Measurements from ENCODE around the gene HS6ST1.
A peak's percentile ranks its signal among the peaks of the same experiment; 100 is the strongest.
"Not testable (repeated sequence)": the region's sequence is repeated elsewhere in the genome, so short reads cannot be mapped to it uniquely, and the experiment has no call there.

HS6ST1 gene

GRCh38 chr2:128267197-128267596 is 51.5 kb downstream of the HS6ST1 start:
- DNase-seq (ENCODE audit: low spot score), result not testable (repeated sequence)

GRCh38 chr2:128266463-128266862 is 52.2 kb downstream of the HS6ST1 start:
- DNase-seq (ENCODE audit: low spot score), result not testable (repeated sequence)

DNA sequence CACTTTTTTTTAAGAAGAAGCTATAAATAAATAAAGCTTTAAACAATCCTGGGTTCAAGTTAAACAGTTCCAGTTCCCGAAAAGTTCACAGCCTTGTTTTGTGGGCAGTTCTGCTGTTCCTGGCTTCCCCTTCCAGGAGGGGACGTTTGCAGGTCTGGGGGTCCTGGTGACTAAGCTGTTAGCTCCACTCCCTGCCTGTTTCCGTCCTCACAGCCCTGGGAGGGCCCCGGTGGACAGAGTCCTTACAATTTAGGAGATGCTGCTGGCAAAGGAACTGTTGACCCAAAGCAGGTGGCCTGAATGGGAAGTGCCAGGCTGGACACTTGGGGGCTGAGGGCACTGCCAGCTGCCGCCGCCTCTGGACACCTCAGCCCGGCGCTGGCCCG is 53.1 kb downstream of the HS6ST1 start:
- not testable (repeated sequence) for DNase-seq (ENCODE audit: low spot score)

GRCh38 chr2:128264881-128265607 is 53.6 kb downstream of the HS6ST1 start:
- DNase-seq (ENCODE audit: low spot score), result peak; percentile 23

DNA sequence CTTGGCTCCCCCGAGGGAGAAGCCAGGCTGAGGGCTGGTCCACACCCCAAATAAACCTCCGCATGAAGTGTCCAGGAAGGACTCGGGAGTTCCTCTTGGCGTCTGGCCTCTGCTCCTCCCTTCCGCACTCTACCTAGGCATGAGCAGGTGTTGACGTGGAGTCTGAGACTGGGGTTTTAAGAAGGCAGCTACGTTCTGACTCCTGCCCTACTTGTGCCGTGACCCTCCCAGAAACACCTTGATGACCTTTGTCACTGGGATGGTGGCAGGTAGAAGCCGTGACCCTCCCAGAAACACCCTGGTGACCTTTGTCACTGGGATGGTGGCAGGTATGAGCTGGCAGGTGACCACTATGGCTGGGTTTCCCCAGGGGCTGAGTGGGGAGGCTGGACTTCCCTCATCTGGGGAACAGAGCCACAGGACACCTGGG is 54.8 kb downstream of the HS6ST1 start:
- no peak for DNase-seq (ENCODE audit: low spot score)

DNA sequence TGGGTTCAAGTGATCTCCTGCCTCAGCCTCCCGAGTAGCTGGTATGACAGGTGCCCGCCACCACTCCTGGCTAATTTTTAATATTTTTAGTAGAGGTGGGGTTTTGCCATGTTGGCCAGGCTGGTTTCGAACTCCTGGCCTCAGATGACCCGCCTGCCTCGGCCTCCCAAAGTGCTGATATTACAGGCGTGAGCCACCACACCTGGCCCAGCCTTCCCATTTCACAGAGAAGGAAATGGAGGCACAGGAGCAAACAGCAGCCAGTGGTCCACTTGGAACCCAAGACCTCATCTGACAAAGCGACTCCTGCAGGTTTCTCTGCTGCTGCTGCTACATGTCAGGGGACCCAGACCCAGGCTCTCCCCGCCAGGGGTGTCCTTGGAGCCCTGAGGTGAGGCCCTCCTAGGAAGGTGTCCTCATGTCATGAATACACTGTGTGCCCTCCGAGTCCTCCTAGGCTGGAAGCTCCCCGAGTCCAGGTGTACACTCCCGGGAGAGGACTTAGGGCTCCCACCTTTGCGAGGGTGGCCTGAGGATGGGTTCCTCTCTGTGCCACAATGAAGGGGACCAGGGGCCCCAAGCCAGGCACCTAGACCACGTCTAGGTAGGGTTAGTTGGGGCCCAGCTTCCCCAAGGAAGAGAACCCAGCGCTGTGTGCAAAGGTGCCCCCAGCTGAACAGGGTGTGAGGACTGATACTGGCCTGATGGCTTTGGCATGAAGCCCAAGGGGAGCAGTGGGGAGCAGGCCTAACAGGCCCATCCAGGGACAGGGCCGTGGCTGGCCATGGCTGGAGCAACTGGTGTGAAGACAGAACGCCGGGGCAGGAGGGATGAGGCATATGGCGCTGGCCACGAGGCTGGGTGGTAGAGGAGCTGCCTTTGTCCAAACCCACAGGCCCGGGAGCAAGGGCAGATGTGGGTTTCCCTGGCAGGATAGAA is 56.1 kb downstream of the HS6ST1 start:
- no peak for DNase-seq (ENCODE audit: low spot score)

DNA sequence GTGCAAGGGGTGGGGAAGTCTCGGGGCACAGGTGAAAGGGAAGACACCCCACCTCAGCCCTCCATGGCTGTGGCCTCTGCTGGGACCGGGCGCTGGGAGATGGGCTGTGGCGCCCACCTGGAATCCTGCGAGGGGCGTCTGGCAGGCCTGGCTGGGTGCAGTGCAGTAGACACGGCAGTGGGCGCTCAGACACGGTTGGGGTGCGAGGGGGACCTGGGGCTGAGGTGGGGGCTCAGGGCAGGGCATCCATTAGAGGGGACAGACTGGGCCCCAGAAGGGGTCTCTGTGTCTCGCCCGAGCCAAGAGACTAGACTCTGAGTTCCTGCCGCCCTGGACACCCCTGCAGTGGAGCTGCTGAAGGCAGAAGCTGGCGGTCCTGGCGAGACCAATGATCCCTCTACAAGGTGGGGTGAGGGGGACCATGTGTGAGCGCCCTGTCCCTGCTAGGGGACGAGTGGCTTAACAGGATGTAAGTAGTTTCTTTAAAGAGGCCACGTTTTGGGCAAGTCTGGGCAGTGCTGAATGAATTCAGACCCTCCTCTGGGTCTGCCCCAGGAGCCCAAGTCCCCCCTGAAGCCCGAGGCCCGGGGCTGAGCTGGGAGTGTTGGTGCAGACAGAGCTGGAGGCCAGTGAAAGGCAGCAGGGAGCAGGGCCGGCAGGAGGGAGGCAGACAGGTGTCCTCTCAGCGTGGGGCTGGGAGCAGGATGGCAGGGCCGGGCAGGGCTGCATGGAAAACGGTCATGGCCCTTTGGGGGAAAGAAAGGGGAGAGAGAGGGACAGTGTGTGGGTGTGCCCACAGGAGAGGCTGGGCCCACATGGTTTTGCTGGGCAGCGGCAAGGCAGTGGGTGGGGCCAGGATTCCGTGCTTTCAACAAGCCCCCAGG is 57.2 kb downstream of the HS6ST1 start:
- DNase-seq (ENCODE audit: low spot score), result peak; percentile 44

DNA sequence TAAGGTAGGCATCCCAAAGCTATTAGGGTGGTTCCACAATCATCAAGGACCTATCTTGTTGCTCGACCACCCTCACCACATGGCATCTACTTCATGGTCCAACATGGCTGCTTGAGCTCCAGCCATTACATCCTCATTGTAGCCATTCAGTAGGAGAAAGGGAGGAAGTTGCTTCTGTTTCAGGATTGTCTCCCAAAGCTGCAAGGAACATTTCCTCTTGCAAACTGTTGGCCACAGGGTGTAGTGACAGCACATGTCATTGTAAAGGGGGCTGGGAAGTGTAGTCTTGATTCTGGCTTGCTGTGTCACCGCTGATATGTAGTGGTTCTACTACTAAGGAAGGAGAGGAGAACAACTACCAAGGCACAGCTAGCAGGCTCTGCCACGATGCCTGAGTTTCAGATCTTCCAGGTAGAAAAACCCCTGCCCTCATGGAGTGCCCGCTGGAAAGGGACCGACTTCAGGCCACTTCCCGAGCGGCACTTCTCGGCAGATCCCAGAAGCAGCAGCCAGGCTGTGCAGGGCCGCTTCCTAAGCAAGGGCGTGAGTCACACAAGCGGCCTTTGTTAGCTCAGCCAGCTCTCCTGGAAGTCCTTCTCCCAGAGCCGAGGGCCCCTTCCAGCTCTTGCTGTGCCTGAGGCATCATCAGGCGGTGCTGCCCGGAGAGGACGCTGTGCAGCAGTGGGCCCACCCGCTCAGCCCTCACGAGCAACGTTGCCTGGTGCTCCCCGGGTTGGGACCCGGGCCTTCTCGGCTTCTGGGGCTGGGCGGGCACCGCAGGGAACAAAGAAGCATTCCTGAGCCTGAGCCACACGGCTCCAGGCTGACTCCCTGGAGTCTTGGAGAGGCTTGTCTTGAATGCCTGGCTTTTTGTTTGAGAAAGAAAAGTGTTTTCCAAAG is 58.2 kb downstream of the HS6ST1 start:
- DNase-seq (ENCODE audit: low spot score), result no peak

GRCh38 chr2:128259585-128259984 is 59.1 kb downstream of the HS6ST1 start:
- DNase-seq (ENCODE audit: low spot score), result no peak

DNA sequence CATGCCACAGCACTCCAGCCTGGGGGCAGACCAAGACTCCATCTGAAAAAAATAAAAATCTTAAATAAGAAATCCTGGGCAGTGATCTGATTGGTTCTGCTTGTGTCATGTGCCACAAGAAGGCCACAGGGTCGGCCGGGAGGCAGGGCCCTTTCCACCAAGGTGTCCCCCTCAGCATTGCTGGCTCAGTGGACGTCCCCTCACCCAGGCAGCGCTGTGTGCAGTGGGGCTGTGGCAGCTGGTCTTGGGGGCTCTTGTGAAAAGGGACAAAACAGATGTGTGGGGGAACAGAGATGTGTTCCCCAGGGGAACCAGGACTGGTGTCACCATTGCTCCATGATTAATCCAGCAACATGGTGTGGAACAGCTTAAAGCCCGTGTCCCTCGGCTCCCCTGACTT is 60.5 kb downstream of the HS6ST1 start:
- no peak for DNase-seq (ENCODE audit: low spot score)

- no peak for DNase-seq (ENCODE audit: low spot score)
Measured at GRCh38 chr2:128252501-128252900, 66.2 kb downstream of the HS6ST1 start.

GRCh38 chr2:128252086-128252485 is 66.6 kb downstream of the HS6ST1 start:
- not testable (repeated sequence) for DNase-seq (ENCODE audit: low spot score)

DNA sequence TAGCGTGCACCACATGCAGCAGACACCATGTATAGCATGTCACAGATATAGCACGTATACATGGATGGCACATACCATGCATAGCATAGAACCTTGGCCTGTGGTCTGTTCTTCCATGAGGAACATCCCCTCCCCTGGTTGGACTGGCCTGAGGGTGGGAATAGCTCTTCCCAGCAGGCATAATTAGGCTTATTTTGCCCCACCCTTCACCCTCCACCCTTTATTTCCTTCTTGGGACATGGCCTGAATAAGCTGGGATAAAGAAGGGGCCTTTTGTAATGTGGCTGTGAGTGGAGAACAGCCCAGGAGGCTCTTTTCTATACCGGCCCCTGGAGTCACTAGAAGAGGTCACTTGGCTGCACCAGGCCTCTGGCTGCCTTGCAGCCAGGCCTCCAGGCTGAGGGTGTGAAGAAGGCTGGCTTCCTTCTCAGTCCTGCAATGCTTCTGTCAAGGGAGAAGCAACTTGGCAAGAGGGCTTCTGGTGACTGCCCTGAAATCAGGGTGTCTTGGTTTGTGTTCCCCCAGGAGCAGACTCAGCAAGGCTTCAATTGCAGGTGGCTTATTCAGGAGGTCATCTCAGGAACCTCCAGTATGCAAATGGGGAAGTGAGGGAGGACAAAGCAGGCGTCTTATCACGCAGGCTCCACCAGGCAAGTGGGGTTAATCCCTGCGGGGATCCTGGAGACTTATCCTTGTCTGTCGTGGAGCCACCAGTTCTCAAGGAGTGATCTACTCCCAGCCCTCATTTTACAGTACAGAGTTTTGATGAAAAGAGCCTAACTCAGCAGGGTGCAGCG is 68.2 kb downstream of the HS6ST1 start:
- DNase-seq (ENCODE audit: low spot score), result no peak

DNA sequence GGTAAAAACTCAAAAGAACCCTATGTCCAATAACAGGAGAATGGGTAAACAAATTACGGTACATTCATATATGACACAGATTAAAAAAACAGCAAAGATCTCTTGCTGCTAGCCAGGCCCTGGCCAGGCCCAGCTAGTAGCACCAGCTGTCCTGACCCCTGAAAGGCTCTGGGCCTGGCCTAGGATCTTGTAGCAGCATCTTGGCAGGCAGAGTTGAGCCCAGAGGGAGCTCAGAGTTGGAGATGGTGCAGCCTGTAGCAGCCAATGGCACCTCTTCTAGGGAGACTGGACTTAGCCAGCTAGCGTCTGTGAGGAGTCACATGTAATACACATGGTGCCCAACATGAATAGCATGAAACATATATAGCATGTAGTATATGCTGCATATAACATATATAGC is 69.1 kb downstream of the HS6ST1 start:
- DNase-seq (ENCODE audit: low spot score), result no peak

DNA sequence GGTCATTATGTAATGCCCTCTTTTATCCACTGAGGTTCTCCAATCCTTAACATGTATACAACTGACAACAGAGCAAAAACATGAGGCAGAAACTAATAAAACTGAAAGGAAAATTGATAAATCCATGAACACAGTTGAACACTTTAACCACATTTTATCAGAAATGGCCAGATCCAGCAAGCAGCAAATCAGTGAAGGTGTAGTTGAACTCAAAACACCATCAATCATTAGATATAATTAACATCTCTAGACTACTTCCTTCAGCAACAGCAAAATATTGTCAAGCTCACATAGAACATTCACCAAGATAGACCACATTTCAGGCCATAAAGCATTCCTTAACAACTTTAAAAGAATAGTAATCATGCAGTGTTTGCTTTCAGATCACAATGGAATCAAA is 72.9 kb downstream of the HS6ST1 start:
- no peak for DNase-seq (ENCODE audit: low spot score)

GRCh38 chr2:128241896-128242295 is 76.8 kb downstream of the HS6ST1 start:
- DNase-seq (ENCODE audit: low spot score), result no peak

- DNase-seq (ENCODE audit: low spot score), result no peak
Measured at GRCh38 chr2:128237911-128238697, 80.6 kb downstream of the HS6ST1 start.

DNA sequence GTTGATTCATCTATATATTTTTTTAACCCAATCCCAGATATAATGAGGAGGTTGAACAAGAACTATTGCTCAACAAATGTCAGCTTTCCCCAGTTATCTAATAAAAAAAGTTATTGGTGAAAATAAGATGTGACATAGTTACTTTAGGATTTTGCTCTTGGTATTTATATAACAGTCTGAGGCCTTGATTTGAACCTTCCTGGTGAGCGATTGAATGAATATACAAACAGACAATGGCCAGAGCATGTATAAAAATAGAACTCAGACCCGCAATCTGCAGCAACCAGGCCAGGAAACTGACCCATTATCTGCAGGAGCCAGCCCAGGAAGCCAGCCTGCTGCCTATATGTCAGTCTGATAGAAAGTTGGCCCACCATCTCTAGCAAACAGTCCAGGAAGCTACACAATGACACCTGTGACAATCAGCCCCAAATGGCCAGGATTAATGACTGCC is 81.6 kb downstream of the HS6ST1 start:
- DNase-seq (ENCODE audit: low spot score), result no peak

DNA sequence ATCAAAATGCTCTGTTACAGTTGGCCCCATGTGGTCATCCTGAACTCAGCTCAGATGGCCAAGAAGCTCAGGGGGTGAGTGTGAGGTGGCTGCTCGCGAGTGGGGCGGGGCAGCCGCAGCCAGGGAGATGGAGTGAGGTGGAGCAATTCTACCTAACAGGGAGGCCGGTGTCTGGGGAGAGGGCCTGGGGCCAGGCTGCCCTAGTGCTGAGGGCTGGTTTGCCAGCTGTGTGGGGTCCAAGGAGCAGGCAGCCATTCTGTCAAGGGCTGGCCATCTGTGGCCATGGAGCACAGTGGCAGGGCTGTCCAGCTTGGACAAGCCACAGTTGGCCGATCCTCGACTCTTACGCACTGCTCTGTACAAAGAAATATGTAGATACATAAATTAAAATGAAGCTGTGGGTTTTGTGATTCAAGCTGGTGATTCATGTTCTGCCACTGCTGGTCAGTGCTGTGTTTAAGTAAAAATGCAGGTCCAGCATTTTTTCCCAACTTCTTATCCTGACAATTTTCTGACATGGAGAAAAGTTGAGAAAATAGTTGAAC is 82.1 kb downstream of the HS6ST1 start:
- no peak for DNase-seq (ENCODE audit: low spot score)

All from SW480 (cell line).